Prostate gland (tissue), 2 donors: Measurements from ENCODE around the gene RPN2.

ENCODE experiments used
- POLR2A ChIP-seq: fragments of 450-650 bp; IDR thresholded peaks from one replicate; pipeline ENCODE4 v1.6.1; 2016; ENCODE audit warnings: antibody characterized with exemption, mild to moderate bottlenecking
- TF ChIP-seq, protein P1 (sequence below), 4 experiments: fragments of 200-600 bp in 2 of 4; fragments of 450-650 bp in 2 of 4; sonication (generic) in 2 of 4; IDR thresholded peaks; 1 replicate in 3 of 4; 2 replicates in 1 of 4; pipeline ENCODE4 v1.5.1; 2016 to 2019; ENCODE audit warnings: antibody characterized with exemption in 4 of 4, mild to moderate bottlenecking in 2 of 4, moderate library complexity in 2 of 4

DNA sequence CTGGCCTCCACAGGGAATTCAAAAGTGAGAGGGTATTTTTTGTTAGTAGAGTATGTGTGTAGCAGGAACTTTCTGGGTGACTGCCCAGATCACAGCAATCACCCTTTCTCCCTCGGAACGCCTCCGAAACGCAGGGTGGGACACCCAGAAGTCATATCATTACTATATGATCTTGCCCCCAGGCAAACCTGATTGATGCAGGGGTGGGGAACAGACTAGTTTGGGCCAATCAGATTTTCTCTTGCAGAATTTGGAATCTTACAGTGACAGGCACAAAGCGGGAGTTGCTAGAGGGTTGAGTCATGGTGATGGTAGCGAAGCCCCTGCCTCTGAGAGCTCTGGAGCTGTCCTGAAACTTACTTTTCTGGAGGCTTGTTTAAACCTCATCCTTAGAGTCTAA is 16.5 kb upstream of the RPN2 start:
- TF ChIP-seq POLR2A, result no peak
- TF ChIP-seq, protein P1, sequence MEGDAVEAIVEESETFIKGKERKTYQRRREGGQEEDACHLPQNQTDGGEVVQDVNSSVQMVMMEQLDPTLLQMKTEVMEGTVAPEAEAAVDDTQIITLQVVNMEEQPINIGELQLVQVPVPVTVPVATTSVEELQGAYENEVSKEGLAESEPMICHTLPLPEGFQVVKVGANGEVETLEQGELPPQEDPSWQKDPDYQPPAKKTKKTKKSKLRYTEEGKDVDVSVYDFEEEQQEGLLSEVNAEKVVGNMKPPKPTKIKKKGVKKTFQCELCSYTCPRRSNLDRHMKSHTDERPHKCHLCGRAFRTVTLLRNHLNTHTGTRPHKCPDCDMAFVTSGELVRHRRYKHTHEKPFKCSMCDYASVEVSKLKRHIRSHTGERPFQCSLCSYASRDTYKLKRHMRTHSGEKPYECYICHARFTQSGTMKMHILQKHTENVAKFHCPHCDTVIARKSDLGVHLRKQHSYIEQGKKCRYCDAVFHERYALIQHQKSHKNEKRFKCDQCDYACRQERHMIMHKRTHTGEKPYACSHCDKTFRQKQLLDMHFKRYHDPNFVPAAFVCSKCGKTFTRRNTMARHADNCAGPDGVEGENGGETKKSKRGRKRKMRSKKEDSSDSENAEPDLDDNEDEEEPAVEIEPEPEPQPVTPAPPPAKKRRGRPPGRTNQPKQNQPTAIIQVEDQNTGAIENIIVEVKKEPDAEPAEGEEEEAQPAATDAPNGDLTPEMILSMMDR (IDR thresholded peaks at IDR 0.05), result no peak
